HG03175 (cell line): ENCODE results near the gene SRPK2.
A peak's percentile ranks its signal among the peaks of the same experiment; 100 is the strongest.
"Not testable (repeated sequence)": the region's sequence is repeated elsewhere in the genome, so short reads cannot be mapped to it uniquely, and the experiment has no call there.

Experiments used
- ATAC-seq: cut with Tn5 transposase; IDR thresholded peaks from one replicate; pipeline ENCODE4 v1.9.1; 2021; ENCODE audit warnings: mild to moderate bottlenecking, moderate library complexity; ENCODE audit not compliant: unreplicated experiment

Gene SRPK2

DNA sequence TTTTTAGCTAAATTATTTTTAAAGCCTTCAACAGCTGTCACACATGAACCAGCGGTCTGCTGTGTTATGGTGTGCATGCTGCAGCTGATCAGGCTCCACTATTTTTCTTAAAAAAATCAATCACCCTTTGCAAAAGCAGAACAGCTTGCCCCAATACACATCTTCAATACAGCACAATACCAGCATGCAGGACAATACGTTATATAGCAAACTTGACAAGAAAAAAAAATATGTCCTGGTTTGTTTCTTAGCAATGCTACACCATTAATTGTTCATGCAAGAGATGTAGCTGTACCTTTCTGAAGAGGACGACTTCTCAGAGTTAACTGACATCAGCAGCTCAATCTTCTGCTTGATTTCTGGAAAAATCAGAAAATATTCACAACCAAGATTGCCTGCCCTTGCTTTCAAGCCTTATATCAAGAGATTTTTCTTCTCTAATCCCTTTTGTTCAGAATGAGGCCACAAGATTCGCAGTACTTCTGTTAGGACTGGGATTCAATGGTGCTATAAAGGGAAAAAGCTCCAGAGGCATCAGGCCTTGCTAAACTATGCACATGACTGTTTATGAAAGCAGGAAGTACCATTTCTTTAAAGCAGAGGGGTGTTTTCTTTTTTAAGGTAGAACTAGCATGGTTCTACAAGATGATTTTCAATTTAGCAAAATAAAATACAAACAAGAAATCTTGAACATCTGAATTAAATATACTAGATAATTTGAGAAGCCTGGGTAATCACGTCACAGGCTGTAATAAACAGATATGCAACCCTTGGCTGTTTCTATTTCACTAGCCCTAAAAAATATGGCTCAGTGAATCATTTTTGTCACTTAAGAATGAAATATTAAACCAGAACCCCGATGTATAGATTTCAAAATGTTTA, 120.0 kb downstream of the SRPK2 start:
- ATAC-seq = peak; percentile 81

DNA sequence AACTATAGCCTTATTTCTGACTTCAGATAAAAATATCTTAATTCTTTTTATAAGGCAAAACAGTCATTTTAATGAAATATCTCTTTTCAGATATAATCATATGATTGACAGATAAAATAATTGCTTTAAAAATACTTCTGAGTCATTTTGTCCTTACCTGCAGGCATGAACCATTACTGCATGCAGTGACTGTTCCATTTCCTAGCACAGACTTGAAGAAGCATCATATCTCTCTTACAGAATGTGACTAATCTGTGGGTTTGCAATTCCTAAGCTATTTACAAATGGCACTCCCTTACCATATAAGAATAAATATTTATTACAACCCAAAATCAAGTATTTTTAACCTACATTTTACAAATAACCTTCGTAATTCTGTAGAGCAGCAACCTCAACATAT, 120.7 kb downstream of the SRPK2 start:
- peak; percentile 49 for ATAC-seq

DNA sequence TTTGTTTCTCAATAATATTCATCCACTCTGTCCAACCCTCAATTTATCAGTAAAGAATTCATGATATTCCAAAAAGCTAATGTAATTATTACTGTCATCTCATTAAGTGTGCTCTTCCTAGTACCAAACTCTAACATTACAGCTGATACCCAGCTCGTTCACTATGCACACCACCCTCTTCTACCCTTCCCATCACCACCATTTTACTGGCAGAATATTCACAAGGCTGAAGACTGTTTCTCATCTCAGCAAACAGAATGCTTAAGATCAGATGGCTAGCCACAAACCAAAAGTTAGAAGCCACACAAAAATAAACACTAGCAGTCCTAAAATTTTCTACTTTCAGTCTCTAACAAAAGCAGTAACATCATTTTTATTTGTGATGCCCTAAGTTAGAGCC, 121.5 kb downstream of the SRPK2 start:
- ATAC-seq = no peak

DNA sequence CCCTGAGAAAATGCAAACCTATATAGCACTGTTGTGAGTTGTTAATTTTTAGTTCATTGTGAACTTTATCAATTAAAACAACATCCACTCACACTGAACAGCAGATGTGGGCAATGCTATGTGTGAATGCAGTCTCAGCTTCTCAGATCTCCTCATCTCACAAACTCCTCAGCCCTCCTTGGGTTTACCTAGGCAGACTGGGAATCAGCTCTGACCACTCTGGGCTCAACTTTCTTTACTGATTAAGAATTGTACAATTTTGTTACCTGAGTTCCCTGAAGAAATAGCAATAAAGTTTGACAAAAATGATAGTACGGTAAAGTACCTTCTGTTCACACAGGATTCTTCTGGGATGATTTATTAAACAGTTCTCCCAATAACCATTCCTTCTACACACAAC, 124.0 kb downstream of the SRPK2 start:
- no peak for ATAC-seq

DNA sequence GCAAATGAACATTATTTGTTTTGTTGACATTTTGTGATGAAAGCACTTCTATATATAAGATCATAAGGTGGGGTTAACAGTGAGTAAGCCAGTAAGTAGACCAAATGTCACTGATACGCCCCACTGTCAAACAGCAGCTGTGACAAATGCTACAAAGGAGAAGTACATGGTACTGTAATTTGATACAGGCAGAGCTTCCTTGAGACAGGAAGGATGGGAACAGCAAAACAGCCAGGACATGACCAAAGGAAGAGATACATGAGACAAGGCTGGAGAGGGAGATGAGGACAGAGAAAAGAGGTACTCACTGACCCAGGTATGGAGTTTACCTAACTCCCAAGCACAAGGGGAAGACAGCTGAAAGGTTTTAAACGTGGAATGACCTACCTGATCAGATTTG, 127.0 kb downstream of the SRPK2 start:
- no peak for ATAC-seq

DNA sequence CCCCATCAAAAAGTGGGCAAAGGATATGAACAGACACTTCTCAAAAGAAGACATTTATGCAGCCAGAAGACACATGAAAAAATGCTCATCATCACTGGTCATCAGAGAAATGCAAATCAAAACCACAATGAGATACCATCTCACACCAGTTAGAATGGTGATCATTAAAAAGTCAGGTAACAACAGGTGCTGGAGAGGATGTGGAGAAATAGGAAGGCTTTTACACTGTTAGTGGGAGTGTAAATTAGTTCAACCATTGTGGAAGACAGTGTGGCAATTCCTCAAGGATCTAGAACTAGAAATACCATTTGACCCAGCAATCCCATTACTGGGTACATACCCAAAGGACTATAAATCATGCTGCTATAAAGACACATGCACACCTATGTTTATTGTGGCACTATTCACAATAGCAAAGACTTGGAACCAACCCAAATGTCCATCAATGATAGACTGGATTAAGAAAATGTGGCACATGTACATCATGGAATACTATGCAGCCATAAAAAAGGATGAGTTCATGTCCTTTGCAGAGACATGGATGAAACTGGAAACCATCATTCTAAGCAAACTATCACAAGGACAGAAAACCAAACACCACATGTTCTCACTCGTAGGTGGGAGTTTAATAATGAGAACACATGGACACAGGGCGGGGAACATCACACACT, 128.4 kb downstream of the SRPK2 start:
- not testable (repeated sequence) for ATAC-seq

DNA sequence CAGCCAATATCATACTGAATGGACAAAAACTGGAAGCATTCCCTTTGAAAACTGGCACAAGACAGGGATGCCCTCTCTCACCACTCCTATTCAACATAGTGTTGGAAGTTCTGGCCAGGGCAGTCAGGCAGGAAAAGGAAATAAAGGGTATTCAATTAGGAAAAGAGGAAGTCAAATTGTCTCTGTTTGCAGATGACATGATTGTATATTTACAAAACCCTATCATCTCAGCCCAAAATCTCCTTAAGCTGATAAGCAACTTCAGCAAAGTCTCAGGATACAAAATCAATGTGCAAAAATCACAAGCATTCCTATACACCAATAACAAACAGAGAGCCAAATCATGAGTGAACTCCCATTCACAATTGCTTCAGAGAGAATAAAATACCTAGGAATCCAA, 129.8 kb downstream of the SRPK2 start:
- ATAC-seq = not testable (repeated sequence)

DNA sequence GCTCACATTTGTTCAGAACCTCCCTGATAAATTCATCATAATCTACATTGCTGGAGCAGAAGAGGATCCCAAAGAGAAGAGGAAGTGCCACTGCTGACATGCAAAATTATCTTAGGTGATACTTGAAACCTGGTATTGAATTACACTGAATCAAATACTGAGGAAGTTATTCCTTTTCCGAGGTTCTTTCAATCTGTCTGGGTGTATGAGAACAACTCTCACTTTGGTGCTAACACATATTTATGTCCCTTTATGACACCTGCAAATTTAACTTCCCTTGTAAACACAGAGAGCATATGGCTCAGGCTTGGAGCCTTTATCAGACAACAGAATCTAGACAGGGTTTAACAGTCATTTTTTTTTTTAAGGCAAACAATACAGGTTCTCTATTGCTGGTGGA, 131.4 kb downstream of the SRPK2 start:
- ATAC-seq = no peak

DNA sequence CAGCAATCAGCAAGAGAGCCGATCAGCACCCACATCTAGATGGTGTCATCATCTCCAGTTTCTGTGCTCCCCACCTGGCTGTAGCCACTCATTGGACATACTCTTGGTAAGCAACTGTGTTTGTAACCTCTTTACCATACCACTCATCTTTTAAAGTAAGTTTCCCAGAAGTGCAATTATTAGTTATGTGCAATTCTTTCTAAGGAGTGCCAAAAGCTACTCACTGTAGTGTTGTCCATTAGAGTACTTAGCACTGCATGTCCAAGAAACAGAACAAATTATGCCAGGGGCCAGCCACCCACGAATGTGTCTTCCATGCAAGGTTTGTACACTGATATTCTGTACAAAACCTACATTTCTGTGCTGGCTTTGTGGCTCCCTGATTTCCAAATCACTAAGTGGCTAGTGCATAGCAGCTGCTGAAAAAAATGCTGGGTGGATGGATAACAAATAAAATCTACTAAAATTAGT, 131.9 kb downstream of the SRPK2 start:
- no peak for ATAC-seq

DNA sequence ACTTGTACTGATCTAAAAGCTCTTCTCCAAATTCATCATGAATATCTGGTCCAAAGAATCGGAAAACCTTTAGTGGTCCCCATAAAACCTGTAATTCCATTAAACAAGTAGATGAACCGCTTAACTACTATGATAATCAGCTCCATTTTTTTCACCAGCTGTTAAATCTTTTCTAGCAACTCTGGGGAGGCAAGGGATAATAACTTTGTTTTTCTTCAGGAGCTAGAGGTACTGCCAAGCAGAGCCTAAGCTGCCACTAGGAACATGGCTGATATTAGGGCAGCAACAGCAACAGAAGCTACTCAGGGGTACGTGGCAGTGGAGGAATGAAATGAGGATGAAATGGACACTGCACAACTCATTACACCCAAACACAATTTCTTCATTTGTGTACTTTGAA, 138.0 kb downstream of the SRPK2 start:
- no peak for ATAC-seq

DNA sequence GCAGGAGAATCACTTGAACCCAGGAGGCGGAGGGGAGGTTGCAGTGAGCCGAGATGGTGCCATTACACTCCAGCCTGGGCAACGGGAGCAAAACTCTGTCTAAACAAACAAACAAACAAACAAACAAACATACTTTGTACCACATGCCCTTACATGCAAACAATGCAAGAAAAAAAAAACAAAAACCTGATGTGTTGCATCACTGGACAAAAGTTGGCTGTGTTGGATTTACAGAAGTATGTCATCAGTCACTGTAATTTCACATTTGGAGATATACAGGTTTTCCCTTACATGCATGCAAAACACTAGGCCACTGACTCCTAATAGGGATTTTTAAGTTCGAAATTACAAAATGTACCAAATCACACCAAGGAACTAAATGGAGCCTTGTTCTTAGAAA, 138.5 kb downstream of the SRPK2 start:
- no peak for ATAC-seq

DNA sequence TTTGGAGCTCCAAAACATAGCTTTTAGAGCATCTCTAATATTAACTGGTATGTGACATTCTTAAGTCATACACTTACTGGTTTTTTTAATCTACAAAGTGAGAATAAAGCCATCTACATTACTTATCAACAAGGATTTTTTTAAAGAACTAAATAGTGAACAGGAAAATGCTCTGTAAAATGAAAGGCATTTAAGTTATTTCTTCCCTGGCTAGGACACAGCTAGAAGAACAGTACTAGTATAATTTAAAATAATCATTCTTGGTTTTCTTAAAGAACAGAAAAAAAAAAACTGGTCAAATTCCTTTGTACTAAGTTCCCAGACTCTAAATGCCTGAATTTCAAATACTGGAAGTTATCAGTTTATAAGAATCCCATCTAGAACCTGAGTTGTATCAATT, 139.5 kb downstream of the SRPK2 start:
- ATAC-seq = no peak

DNA sequence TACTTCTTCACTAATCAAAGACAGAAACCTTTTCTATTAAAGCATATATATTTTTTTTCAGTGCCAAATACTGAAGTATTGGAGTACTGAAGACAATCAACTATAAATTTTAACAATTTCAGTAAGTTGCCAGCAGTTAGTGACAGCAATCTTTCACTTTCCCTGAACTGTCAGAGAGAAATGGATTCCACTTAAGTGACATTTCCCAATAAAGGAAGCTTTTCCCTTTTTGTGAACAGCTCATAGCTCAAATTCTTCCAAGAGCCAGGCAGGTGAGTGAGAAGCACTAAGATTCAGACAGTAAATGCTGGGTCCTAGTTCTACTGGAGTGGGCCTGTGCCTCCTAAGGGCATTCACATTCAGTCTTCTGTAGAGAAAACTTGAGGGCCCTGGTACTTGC, 142.0 kb downstream of the SRPK2 start:
- ATAC-seq = no peak

DNA sequence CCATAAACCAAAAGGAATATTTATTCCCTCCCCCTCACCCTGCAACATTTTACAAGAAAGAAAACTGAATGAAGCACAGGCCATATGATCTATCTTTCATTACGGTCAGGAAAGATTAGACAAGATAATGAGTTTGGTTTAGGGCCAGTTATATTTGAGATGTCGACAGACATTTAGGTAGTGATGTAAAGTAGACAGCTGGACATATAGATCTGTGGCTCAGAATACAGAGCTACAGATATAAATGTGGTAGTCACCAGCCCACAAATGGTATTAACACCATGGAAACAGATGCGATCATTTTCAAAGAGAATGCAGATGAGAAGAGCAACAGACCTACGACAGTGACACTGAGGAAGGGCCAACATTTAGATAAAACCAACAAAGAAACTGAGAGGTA, 142.5 kb downstream of the SRPK2 start:
- no peak for ATAC-seq

DNA sequence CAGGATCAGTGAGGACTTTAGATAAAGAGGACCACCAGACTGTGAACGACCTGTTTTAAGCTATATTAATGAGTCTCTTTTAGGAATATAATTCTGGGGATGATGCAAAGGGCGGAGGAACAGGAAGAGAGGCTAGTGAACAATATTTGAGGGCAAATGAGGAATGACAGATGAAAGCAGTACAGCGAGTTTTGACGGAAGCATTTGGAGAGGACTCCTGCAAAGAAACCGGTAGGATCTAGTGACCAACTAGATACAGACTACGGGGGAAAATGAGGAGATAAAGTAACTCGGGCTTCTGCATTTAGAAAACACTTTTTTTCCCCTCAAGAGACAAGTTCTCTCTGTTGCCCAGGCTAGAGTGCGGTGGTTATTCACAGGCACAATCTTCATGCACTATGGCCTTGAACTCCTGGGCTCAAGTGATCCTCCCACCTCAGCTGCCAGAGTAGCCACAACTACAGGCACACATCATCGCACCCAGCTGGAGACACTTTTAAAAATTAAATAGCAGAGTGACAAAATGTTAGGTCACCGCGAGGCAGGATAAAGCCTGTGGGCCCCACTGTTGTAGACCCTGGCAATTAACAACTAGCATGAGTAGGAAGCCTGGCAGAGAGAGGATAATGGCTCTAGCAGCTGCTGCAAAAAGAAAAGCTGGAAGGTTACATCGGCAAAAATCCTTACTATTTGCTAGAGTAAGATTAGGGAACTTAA, 143.2 kb downstream of the SRPK2 start:
- ATAC-seq = no peak

DNA sequence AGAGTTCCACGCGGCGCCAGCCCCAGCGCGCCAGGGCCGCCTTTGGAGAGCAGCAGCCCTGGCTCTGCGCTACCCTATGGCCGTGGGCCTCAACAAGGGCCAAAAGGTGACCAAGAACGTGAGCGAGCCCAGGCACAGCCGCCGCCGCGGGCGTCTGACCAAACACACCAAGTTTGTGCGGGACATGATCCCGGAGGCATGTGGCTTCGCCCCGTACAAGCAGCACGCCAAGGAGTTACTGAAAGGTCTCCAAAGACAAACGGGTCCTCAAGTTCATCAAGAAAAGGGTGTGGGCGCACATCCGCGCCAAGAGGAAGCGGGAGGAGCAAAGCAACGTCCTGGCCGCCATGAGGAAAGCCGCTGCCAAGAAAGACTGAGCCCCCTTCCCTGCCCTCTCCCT, 144.1 kb downstream of the SRPK2 start:
- no peak for ATAC-seq

DNA sequence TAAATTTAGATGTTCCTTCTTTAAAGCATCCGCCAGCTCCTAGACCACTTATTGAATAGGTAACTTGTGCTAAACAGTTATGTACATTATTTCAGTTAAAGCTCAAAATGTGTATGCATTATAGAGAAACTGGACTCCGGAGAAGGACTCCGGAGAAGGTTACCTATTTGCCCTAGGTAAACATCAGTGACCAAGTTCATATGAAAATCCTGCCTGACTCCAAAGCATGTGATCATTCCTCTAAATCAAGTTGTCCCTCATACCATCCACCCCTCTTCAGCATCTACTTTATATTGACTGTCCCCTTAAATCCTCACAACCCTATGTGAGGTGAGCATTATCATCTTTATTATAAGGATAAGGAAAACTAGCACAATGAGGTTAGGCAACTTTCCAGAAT, 147.5 kb downstream of the SRPK2 start:
- no peak for ATAC-seq

DNA sequence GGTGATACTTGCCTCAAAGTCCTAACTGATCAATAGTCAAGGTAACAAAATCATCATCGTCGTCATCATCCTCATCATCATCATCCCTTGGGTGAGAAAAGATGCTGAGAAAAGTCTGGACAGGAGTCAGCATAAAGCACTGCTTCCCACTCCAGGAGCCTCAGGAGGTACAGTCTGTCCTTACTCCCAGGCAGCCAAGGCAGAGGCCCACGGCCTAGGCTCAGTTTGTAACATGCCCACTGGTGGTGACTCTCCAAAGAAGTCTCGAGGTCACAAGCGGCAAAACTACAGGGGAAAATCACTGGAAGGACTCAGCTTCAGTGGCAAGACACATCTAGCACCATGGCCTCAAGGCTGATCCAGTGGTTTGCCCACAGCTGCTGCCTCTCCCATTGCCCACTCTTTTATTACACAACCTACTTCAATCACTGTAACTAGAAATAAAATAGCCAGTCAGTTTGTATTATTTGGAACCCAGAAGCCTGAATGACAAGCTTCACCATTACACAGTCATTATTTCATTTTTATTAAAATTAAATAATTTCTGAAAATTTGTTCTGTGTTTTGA, 150.4 kb downstream of the SRPK2 start:
- ATAC-seq = no peak

DNA sequence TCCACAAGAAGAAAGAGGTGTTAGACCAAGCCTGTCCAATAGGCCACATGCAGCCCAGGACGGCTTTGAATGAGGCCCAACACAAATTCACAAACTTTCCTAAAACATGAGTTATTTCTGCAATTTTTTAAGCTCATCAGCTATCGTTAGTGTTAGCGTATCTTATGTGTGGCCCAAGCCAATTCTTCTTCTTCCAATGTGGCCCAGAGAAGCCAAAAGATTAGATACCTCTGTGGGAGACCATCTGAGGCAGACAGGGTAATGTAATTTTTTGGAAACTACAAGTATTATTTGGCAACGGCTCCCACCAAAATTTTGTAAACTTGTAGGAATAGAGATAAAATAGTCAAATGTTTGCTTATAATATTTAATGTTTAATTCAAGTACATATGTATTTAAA, 153.8 kb downstream of the SRPK2 start:
- no peak for ATAC-seq

DNA sequence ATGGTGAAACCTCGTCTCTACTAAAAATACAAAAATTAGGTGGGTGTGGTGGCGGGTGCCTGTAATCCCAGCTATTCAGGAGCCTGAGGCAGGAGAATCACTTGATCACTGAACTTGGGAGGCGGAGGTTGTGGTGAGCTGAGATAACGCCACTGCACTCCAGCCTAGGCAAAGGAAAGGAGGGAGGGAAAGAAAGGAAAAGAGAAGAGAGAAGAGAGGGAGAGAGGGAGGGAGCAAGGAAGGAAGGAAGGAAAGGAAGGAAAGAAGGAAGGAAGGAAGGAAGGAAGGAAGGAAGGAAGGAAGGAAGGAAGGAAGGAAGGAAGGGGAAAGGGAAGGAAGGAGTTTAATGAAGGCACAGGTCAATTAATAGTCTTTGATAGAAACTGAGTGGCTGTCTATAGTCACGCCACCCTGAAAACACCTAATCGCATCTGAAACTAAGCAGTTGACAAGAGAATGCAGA, 155.9 kb downstream of the SRPK2 start:
- ATAC-seq = not testable (repeated sequence)

DNA sequence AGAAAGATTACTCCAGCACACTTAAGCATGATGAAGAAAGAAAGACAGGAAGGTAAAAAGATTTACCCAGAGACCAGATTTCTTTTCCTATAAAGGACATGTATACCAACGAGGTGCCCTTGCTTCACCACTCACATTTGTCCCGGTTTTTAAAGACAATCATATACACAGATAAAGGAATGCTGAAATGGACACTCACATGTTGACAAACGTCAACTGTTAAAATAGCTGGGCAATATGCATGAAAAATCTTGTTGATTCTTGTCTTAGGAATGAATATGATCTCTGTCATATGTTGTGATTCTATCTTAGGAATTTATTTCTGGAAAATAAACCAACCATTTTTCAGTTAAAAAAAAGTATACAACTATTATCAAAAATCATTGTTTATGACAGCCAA, 158.2 kb downstream of the SRPK2 start:
- ATAC-seq = no peak
